K562 (cell line): ENCODE data around the gene BCAN. TPM values are rescaled to one million over a fixed set of nuclear protein-coding genes. Genes with fewer than 3 reads are reported as not detected.

ENCODE experiments used
- ATF3 ChIP-seq, 2 experiments: fragments of 450-650 bp in 1 of 2; sonication (generic) in 1 of 2; formaldehyde crosslinking in 1 of 2; IDR thresholded peaks in 1 of 2; conservative IDR thresholded peaks in 1 of 2; 2 replicates each; pipeline versions ENCODE4 v1.6.1 to v1.8.1; 2016 to 2023; ENCODE audit warnings: mild to moderate bottlenecking in 2 of 2, moderate library complexity in 2 of 2, inconsistent platforms in 1 of 2, missing genetic modification reagents in 1 of 2
- BRD4 ChIP-seq: fragments of 200-600 bp; sonication (generic); IDR thresholded peaks from 2 replicates; pipeline ENCODE4 v1.6.1; 2017; ENCODE audit warnings: inconsistent platforms
- ESRRA ChIP-seq: fragments of 450-650 bp; IDR thresholded peaks from 2 replicates; pipeline ENCODE4 v1.6.1; 2014; ENCODE audit warnings: low read depth, mild to moderate bottlenecking, moderate library complexity, borderline replicate concordance
- EWSR1 ChIP-seq: fragments of 450-650 bp; IDR thresholded peaks from 2 replicates; pipeline ENCODE4 v1.6.1; 2018; ENCODE audit warnings: borderline replicate concordance, mild to moderate bottlenecking, low read depth, moderate library complexity; ENCODE audit not compliant: partially characterized antibody
- GABPB1 ChIP-seq: sonication (generic); formaldehyde crosslinking; IDR thresholded peaks from 2 replicates; pipeline ENCODE4 v1.8.0; 2022; ENCODE audit warnings: mild to moderate bottlenecking, missing genetic modification reagents
- MBD2 ChIP-seq: sonication (generic); IDR thresholded peaks from 2 replicates; pipeline ENCODE4 v1.6.1; 2016; ENCODE audit warnings: low read depth, borderline replicate concordance
- MEF2A ChIP-seq: IDR thresholded peaks from 2 replicates; pipeline ENCODE4 v1.6.1; 2011; ENCODE audit warnings: low read depth, mild to moderate bottlenecking, low read length, moderate library complexity; ENCODE audit not compliant: control insufficient read depth
- MLX ChIP-seq, 2 experiments: fragments of 450-650 bp in 1 of 2; sonication (generic) in 1 of 2; formaldehyde crosslinking; conservative IDR thresholded peaks; 2 replicates each; pipeline versions ENCODE4 v1.4.0 to v1.8.1; 2020 to 2022; ENCODE audit warnings: mild to moderate bottlenecking in 1 of 2, missing genetic modification reagents in 1 of 2
- NBN ChIP-seq: fragments of 450-650 bp; IDR thresholded peaks from 2 replicates; pipeline ENCODE4 v1.6.1; 2016; ENCODE audit warnings: low read depth, mild to moderate bottlenecking
- NFXL1 ChIP-seq: fragments of 450-650 bp; formaldehyde crosslinking; IDR thresholded peaks from 2 replicates; pipeline ENCODE4 v1.4.0; 2021; ENCODE audit warnings: mild to moderate bottlenecking
- RBM34 ChIP-seq: fragments of 200-400 bp; formaldehyde crosslinking; IDR thresholded peaks from 2 replicates; pipeline ENCODE4 v1.6.1; 2018; ENCODE audit warnings: low read length, borderline replicate concordance; ENCODE audit not compliant: insufficient read depth
- RHOXF2B ChIP-seq: fragments of 250-450 bp; sonication (Bioruptor Pico); conservative IDR thresholded peaks from 2 replicates; pipeline ENCODE4 v1.5.1; 2021
- SIRT6 ChIP-seq: IDR thresholded peaks from one replicate; pipeline ENCODE4 v1.6.1; 2012; ENCODE audit warnings: low read depth, mild to moderate bottlenecking, control low read depth, inconsistent platforms, low read length, moderate library complexity
- SMARCE1 ChIP-seq: fragments of 450-650 bp; IDR thresholded peaks from 2 replicates; pipeline ENCODE4 v1.7.1; 2016; ENCODE audit warnings: mild to moderate bottlenecking
- STAG1 ChIP-seq: sonication (generic); formaldehyde crosslinking; IDR thresholded peaks from 2 replicates; pipeline ENCODE4 v1.5.0; 2020; ENCODE audit warnings: missing genetic modification reagents, borderline replicate concordance
- ZBTB7A ChIP-seq: IDR thresholded peaks from 2 replicates; pipeline ENCODE4 v1.6.1; 2011; ENCODE audit warnings: low read depth, mild to moderate bottlenecking, low read length, moderate library complexity, borderline replicate concordance; ENCODE audit not compliant: control insufficient read depth
- ZFPM2 ChIP-seq: fragments of 250-450 bp; sonication (Bioruptor Pico); IDR thresholded peaks from 2 replicates; pipeline ENCODE4 v1.5.1; 2022; ENCODE audit warnings: mild to moderate bottlenecking
- ZNF695 ChIP-seq: fragments of 450-650 bp; formaldehyde crosslinking; IDR thresholded peaks from 2 replicates; pipeline ENCODE4 v1.4.0; 2020; ENCODE audit warnings: mild to moderate bottlenecking, moderate library complexity
- ZNF766 ChIP-seq: fragments of 200-800 bp; sonication (Bioruptor generic); conservative IDR thresholded peaks from 2 replicates; pipeline ENCODE4 v1.6.1; 2016; ENCODE audit warnings: missing genetic modification characterization, missing compliant biosample characterization
- polyA plus RNA-seq, 8 experiments: library from polyadenylated mRNA; depleted of rRNA in 4 of 8; stranded (reverse) in 5 of 8; unstranded in 3 of 8; fragments of >200 nt; fragmentation: Nextera tagmentation in 2 of 8; fragmentation: Illumina TruSeq in 1 of 8; extraction: Ambion mirVana in 2 of 8; extraction: Trizol in 1 of 8; gene quantifications; 2 replicates each; pipeline versions ENCODE4 v1.2.1 to v1.2.3, GENCODE V29; 2011 to 2014; ENCODE audit warnings: inconsistent platforms in 1 of 8, missing spikeins in 1 of 8
- total RNA-seq, 7 experiments: library from RNA; depleted of rRNA in 6 of 7; stranded (reverse); fragments of >200 nt in 6 of 7; fragmentation: Illumina TruSeq in 2 of 7; extraction: Trizol in 2 of 7; gene quantifications; 2 replicates each; pipeline versions ENCODE4 v1.2.1 to v1.2.3, GENCODE V29; 2011 to 2021; ENCODE audit warnings: low replicate concordance in 1 of 7
- TF ChIP-seq, protein P1 (sequence below): sonication (generic); formaldehyde crosslinking; IDR thresholded peaks from 2 replicates; pipeline ENCODE4 v1.8.0; 2022; ENCODE audit warnings: missing genetic modification reagents, mild to moderate bottlenecking, borderline replicate concordance

BCAN gene
- total and polyA plus RNA-seq, 9 of the 15 experiments (the other 6 are each of a cell fraction or from before 2014, with no cell fraction given): 0.04 to 0.33 (median 0.14) TPM; not detected in 5

DNA sequence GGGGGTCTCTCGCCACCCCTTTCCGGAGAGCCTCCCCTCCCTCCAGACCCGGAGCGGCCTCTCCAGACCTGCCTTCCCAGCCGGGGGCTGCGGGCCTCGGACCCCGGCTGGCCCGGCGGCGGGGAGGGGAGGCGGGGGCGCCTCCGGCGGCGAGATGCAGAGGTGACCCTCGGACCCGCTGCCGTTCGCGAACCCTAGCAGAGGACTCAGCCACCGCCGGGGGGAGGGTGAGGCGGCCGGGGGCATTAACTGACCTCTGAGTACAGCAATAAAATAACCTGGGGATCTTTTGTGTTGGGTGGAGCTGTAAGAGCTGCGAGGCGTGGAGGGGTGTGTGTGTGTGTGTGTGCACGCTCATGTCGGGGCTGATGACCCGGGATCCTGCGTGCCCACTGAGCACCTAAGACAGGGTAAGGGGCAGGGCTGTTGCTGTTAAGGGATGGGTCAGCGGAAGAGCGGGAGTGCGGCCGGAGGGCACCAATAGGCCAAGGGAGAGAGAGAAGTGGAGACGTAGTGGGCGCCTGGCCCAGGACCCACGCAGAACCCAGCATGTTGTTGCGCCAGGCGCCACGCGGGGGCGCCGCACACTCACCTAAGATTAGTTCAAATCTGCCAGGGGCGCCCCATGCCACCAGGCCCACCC, 16.4 kb upstream of the BCAN start (continued):
- TF ChIP-seq MLX (CRISPR knock-in tag; conservative IDR thresholded peaks at IDR 0.05) (no peak), SIRT6 (no peak), ATF3 (IDR thresholded peaks at IDR 0.05) (no peak), ATF3 (CRISPR knock-in tag; conservative IDR thresholded peaks at IDR 0.05) (no peak; the same call in 1 of the 2 replicates), ZNF766 (CRISPR knock-in tag) (no peak), NFXL1 (CRISPR knock-in tag) (no peak), ZNF695 (no peak), MBD2 (no peak), EWSR1 (no peak), SMARCE1 (no peak), RHOXF2B (no peak), STAG1 (CRISPR knock-in tag) (peak; percentile 41; the same call in 1 of the 2 replicates), MEF2A (no peak), ESRRA (no peak), RBM34 (no peak), ZFPM2 (CRISPR knock-in tag) (no peak), ZBTB7A (peak; percentile 88), BRD4 (no peak), NBN (no peak), GABPB1 (CRISPR knock-in tag) (no peak; the same call in 1 of the 2 replicates)
- TF ChIP-seq, protein P1, sequence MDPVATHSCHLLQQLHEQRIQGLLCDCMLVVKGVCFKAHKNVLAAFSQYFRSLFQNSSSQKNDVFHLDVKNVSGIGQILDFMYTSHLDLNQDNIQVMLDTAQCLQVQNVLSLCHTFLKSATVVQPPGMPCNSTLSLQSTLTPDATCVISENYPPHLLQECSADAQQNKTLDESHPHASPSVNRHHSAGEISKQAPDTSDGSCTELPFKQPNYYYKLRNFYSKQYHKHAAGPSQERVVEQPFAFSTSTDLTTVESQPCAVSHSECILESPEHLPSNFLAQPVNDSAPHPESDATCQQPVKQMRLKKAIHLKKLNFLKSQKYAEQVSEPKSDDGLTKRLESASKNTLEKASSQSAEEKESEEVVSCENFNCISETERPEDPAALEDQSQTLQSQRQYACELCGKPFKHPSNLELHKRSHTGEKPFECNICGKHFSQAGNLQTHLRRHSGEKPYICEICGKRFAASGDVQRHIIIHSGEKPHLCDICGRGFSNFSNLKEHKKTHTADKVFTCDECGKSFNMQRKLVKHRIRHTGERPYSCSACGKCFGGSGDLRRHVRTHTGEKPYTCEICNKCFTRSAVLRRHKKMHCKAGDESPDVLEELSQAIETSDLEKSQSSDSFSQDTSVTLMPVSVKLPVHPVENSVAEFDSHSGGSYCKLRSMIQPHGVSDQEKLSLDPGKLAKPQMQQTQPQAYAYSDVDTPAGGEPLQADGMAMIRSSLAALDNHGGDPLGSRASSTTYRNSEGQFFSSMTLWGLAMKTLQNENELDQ (CRISPR knock-in tag): no peak
